Hepatocyte (in vitro differentiated cells): ENCODE results near the gene UBTF. TPM values are rescaled to one million over a fixed set of nuclear protein-coding genes. Genes with fewer than 3 reads are reported as not detected.

Source experiments
- DNase-seq: peaks from one replicate; pipeline ENCODE4 v3.0.0-alpha.2; 2016; ENCODE audit warnings: low spot score
- H2AFZ ChIP-seq: fragments of 200-600 bp; sonication (generic); 2 replicates; pipeline ENCODE4 v1.6.0; 2016; ENCODE audit warnings: antibody characterized with exemption, mild to moderate bottlenecking
- H3K27ac ChIP-seq: fragments of 200-600 bp; sonication (generic); 2 replicates; pipeline ENCODE4 v1.5.1; 2016; ENCODE audit warnings: mild to moderate bottlenecking
- H3K27me3 ChIP-seq: fragments of 200-600 bp; sonication (generic); 2 replicates; pipeline ENCODE4 v1.6.1; 2016
- H3K36me3 ChIP-seq: fragments of 200-600 bp; sonication (generic); replicated peaks from 2 replicates; pipeline ENCODE4 v1.5.1; 2016; ENCODE audit warnings: low read depth; ENCODE audit not compliant: insufficient read depth
- H3K4me1 ChIP-seq: fragments of 200-600 bp; sonication (generic); 2 replicates; pipeline ENCODE4 v1.5.1; 2016; ENCODE audit warnings: mild to moderate bottlenecking, moderate library complexity; ENCODE audit not compliant: insufficient read depth
- H3K4me2 ChIP-seq: fragments of 200-600 bp; sonication (generic); 2 replicates; pipeline ENCODE4 v1.6.0; 2016
- H3K4me3 ChIP-seq: fragments of 200-600 bp; sonication (generic); 2 replicates; pipeline ENCODE4 v1.5.1; 2016; ENCODE audit warnings: mild to moderate bottlenecking
- H3K79me2 ChIP-seq: fragments of 200-600 bp; sonication (generic); 2 replicates; pipeline ENCODE4 v1.6.0; 2017; ENCODE audit warnings: mild to moderate bottlenecking
- H3K9me2 ChIP-seq: fragments of 200-600 bp; sonication (generic); replicated peaks from 2 replicates; pipeline ENCODE4 v1.6.0; 2017; ENCODE audit warnings: mild to moderate bottlenecking; ENCODE audit not compliant: insufficient read depth
- H3K9me3 ChIP-seq: fragments of 200-600 bp; sonication (generic); 2 replicates; pipeline ENCODE4 v1.5.1; 2016; ENCODE audit warnings: low read depth, mild to moderate bottlenecking
- H4K20me1 ChIP-seq: fragments of 200-600 bp; sonication (generic); 2 replicates; pipeline ENCODE4 v1.6.0; 2016; ENCODE audit warnings: mild to moderate bottlenecking; ENCODE audit not compliant: insufficient read depth, poor library complexity, severe bottlenecking
- EZH2 ChIP-seq: fragments of 200-600 bp; sonication (generic); IDR thresholded peaks from 2 replicates; pipeline ENCODE4 v1.6.1; 2016; ENCODE audit warnings: antibody characterized with exemption, mild to moderate bottlenecking, borderline replicate concordance
- EZH2phosphoT487 ChIP-seq: fragments of 200-600 bp; sonication (generic); IDR thresholded peaks from one replicate; pipeline ENCODE4 v1.6.1; 2018; ENCODE audit warnings: antibody characterized with exemption, mild to moderate bottlenecking, low read depth, moderate library complexity; ENCODE audit not compliant: unreplicated experiment, severe bottlenecking
- WGBS: methylation state at CpG from one replicate; pipeline ENCODE4 v1.1.6; 2016; ENCODE audit warnings: low lambda C conversion rate; ENCODE audit errors: missing lambda C conversion rate; 5-methylcytosine and 5-hydroxymethylcytosine counted together
- polyA plus RNA-seq: library from polyadenylated mRNA; unstranded; fragments of >200 nt; fragmentation: Nextera tagmentation; extraction: Ambion mirVana; gene quantifications from 2 replicates; pipeline ENCODE4 v1.2.1, GENCODE V29; 2016
- total RNA-seq: library from RNA; depleted of rRNA; stranded (reverse); fragments of >200 nt; gene quantifications from 2 replicates; pipeline ENCODE4 v1.2.3, GENCODE V29; 2014
- TF ChIP-seq, protein P1 (sequence below): fragments of 200-600 bp; sonication (generic); IDR thresholded peaks from 2 replicates; pipeline ENCODE4 v1.5.1; 2016; ENCODE audit warnings: antibody characterized with exemption, mild to moderate bottlenecking; ENCODE audit not compliant: poor library complexity

Gene UBTF
- total and polyA plus RNA-seq, 2 experiments from 2014 or later = 35.0 to 41.1 TPM

DNA sequence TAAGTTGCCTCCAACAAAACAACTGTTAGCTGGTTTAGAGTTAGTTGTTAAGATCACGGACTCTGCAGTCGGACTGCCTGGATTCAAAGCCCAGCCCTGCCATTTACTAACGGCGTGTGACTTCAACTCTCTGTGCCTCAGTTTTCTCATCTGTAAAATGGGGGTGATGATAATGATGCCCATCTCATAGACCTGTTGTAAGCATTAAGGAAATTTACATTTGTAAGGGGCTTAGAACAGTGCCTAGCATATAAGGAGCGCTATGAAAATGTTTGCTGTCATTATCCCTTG is 47.6 kb upstream of the UBTF start:
- DNase-seq = no peak
- no peaks in the 10 kb centered on the region for H3K4me1 ChIP-seq
- H3K36me3 ChIP-seq = no peaks in the 10 kb centered on the region
- no peak overlapping the region for H2AFZ ChIP-seq
- H3K27ac ChIP-seq = no peak overlapping the region
- WGBS = 86% methylated on average over 5 of the region's 5 CpGs
- no peak overlapping the region for H3K4me3 ChIP-seq
- H3K27me3 ChIP-seq = no peaks in the 10 kb centered on the region
- H3K4me2 ChIP-seq = no peak overlapping the region
- no peaks in the 10 kb centered on the region for H3K79me2 ChIP-seq
- no peaks in the 10 kb centered on the region for H4K20me1 ChIP-seq
- H3K9me2 ChIP-seq = no peaks in the 10 kb centered on the region
- no peaks in the 10 kb centered on the region for H3K9me3 ChIP-seq
- TF ChIP-seq, protein P1, sequence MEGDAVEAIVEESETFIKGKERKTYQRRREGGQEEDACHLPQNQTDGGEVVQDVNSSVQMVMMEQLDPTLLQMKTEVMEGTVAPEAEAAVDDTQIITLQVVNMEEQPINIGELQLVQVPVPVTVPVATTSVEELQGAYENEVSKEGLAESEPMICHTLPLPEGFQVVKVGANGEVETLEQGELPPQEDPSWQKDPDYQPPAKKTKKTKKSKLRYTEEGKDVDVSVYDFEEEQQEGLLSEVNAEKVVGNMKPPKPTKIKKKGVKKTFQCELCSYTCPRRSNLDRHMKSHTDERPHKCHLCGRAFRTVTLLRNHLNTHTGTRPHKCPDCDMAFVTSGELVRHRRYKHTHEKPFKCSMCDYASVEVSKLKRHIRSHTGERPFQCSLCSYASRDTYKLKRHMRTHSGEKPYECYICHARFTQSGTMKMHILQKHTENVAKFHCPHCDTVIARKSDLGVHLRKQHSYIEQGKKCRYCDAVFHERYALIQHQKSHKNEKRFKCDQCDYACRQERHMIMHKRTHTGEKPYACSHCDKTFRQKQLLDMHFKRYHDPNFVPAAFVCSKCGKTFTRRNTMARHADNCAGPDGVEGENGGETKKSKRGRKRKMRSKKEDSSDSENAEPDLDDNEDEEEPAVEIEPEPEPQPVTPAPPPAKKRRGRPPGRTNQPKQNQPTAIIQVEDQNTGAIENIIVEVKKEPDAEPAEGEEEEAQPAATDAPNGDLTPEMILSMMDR = no peak
- no peak for TF ChIP-seq EZH2
- no peak for TF ChIP-seq EZH2phosphoT487

DNA sequence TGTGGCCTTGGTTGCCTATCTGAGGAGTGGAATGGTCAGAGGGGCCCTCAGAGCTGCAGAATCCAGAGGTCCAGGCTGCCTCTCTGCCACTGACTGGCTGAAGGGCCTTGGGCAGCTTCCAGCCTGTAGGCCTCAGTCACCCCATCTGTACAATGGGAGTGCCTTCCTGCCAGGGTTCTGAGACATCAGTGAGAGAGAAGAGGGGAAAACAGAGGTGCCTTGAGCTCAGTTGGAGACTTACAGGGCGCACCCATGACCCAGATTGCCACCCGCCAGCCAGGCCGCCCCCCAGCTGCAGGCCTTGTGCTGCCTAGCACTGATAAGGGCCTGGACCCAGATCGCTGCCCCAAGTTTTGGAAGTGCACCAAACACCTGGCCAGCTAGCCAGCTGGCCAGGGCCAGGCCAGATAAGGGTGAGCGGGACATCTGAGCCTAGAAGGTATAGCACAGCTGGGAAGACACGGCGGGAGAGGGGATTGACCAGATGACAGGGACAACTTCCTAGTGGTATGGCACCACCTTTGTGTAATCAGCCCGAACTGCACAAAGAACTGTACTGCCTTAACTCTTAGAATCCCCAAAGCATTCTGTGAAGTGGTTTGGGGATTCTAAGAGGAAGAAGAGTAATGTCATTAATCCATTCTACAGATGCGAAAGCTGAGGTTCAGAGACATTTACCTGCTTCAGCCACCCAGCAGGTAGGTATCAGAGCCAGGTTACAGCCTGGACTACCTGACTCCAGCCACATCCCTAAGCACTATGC is 47.1 kb upstream of the UBTF start:
- Histone ChIP-seq H3K9me2 (no peaks in the 10 kb centered on the region), H3K27ac (no peak overlapping the region), H3K9me3 (no peaks in the 10 kb centered on the region), H3K79me2 (no peaks in the 10 kb centered on the region), H2AFZ (no peak overlapping the region), H3K36me3 (no peaks in the 10 kb centered on the region), H3K27me3 (no peaks in the 10 kb centered on the region), H3K4me3 (no peak overlapping the region), H4K20me1 (no peaks in the 10 kb centered on the region), H3K4me2 (no peak overlapping the region), H3K4me1 (no peaks in the 10 kb centered on the region)
- WGBS = 82% methylated on average over 8 of the region's 9 CpGs
- no peak for DNase-seq
- TF ChIP-seq EZH2 = no peak
- no peak for TF ChIP-seq EZH2phosphoT487
- TF ChIP-seq, protein P1 = no peak

DNA sequence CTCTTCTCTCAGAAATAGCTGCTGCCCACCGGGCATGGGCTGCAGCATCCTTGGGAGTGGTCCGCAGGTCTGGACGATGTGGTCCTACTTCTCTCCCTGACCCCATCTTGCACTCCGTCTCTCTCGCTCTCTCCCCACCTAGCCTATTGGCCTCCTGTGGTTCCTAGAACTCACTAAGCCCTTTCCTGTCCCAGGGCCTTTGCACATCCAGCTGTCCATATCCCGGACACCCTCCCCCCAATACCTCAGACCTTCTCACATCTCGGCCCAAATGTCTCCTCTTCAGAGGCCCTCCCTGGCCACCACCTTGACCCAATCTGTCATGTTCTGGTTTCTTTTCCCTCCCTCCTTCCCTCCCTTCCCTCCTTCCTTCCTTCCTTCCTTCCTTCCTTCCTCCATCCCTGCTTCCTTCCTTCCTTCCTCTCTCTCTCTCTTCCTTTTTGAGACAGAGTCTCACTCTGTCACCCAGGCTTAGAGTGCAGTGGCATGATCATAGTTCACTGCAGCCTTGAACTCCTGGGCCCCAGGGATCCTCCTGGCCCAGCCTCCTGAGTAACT is 43.9 kb upstream of the UBTF start:
- no peak for DNase-seq
- no peaks in the 10 kb centered on the region for H4K20me1 ChIP-seq
- no peak overlapping the region for H3K27ac ChIP-seq
- WGBS = 95% methylated on average over 7 of the region's 7 CpGs
- H2AFZ ChIP-seq = no peak overlapping the region
- H3K36me3 ChIP-seq = no peaks in the 10 kb centered on the region
- H3K4me3 ChIP-seq = no peak overlapping the region
- H3K79me2 ChIP-seq = no peaks in the 10 kb centered on the region
- H3K9me2 ChIP-seq = no peaks in the 10 kb centered on the region
- H3K4me2 ChIP-seq = no peak overlapping the region
- no peaks in the 10 kb centered on the region for H3K9me3 ChIP-seq
- no peaks in the 10 kb centered on the region for H3K4me1 ChIP-seq
- TF ChIP-seq EZH2 = no peak
- TF ChIP-seq, protein P1 = no peak
- TF ChIP-seq EZH2phosphoT487 = no peak
- H3K27me3 ChIP-seq = no peaks in the 10 kb centered on the region
